Stomach (tissue), 9 donors: Measurements from ENCODE around the gene IP6K3. TPM values are rescaled to one million over a fixed set of nuclear protein-coding genes. Genes with fewer than 3 reads are reported as not detected.
A peak's percentile ranks its signal among the peaks of the same experiment; 100 is the strongest.

ENCODE experiments used
- DNase-seq, 2 donors: peaks; one replicate each; pipeline versions ENCODE4 v3.0.0 to v3.0.0-alpha.2; 2013 to 2019
- H3K27ac ChIP-seq, 5 donors: fragments of 200-600 bp in 4 of 5; sonication (generic) in 4 of 5; one replicate each; pipeline ENCODE4 v1.5.1; 2013 to 2019; ENCODE audit warnings: mild to moderate bottlenecking in 1 of 5, moderate library complexity in 1 of 5
- H3K27me3 ChIP-seq, 3 donors: fragments of 200-600 bp; sonication (generic); one replicate each; pipeline ENCODE4 v1.5.1; 2017 to 2019; ENCODE audit warnings: mixed run types in 1 of 3
- H3K36me3 ChIP-seq, 4 donors: fragments of 200-600 bp; sonication (generic); 1 replicate in 3 of 4; 2 replicates in 1 of 4; pipeline ENCODE4 v1.5.1; 2016 to 2019
- H3K4me1 ChIP-seq, 4 donors: fragments of 200-600 bp; sonication (generic); one replicate each; pipeline ENCODE4 v1.5.1; 2016 to 2019
- H3K4me3 ChIP-seq, 4 donors: fragments of 200-600 bp; sonication (generic) in 3 of 4; one replicate each; pipeline ENCODE4 v1.5.1; 2016 to 2019; ENCODE audit warnings: mild to moderate bottlenecking in 1 of 4
- H3K9me3 ChIP-seq, 4 donors: fragments of 200-600 bp; sonication (generic); one replicate each; pipeline ENCODE4 v1.5.1; 2016 to 2019
- CTCF ChIP-seq, 7 experiments: fragments of 450-650 bp in 4 of 7; fragments of 200-600 bp in 3 of 7; sonication (generic) in 3 of 7; IDR thresholded peaks; one replicate each; pipeline ENCODE4 v1.5.1; 2016 to 2019; ENCODE audit warnings: antibody characterized with exemption in 7 of 7, control low read depth in 2 of 7, mild to moderate bottlenecking in 1 of 7
- EP300 ChIP-seq: sonication (generic); formaldehyde crosslinking; IDR thresholded peaks from one replicate; pipeline ENCODE4 v1.6.1; 2017; ENCODE audit warnings: antibody characterized with exemption
- POLR2A ChIP-seq, 4 donors: fragments of 450-650 bp; IDR thresholded peaks; one replicate each; pipeline ENCODE4 v1.6.1; 2016; ENCODE audit warnings: antibody characterized with exemption in 4 of 4, control low read depth in 2 of 4, mild to moderate bottlenecking in 1 of 4, moderate library complexity in 1 of 4
- POLR2AphosphoS5 ChIP-seq, 3 donors: sonication (generic); formaldehyde crosslinking; IDR thresholded peaks; one replicate each; pipeline ENCODE4 v1.6.1; 2016; ENCODE audit warnings: antibody characterized with exemption in 3 of 3
- WGBS, 5 donors: extraction: QIAGEN DNeasy Blood & Tissue Kit in 3 of 5; methylation state at CpG; one replicate each; pipeline versions ENCODE4 v1.1.5 to v1.1.7; 2013 to 2018; 5-methylcytosine and 5-hydroxymethylcytosine counted together
- intact Hi-C: fragments of 100-400 bp; cut with DNase I; formaldehyde crosslinking; loops from one replicate; pipeline ENCODE4 v1.15.1; 2023; ENCODE audit warnings: low total_unique reads
- polyA plus RNA-seq, 3 donors: library from polyadenylated mRNA; stranded (reverse); fragments of 200-250 nt; gene quantifications; one replicate each; pipeline ENCODE4 v1.2.3, GENCODE V29; 2013
- total RNA-seq, 5 donors: library from RNA; depleted of rRNA; stranded (reverse); fragments of >200 nt; gene quantifications; one replicate each; pipeline versions ENCODE4 v1.1.0 to v1.2.3, GENCODE V29; 2014 to 2016
- donor health status: healthy with polysubstance abuse.
- donor health status: Bipolar disorder and iron deficiency.
- donor health status: healthy.

Gene IP6K3
- total and polyA plus RNA-seq, 8 donors, result 0.58 to 73.5 (median 1.9) TPM; not detected in 2

GRCh38 chr6:33750244-33750991 is 3.7 kb upstream of the IP6K3 start:
- peaks cover 0 to 15% (median 6%) of the 10 kb centered on the region in 4 donors for H3K4me1 ChIP-seq
- H3K4me3 ChIP-seq, result no peak overlapping the region
- peaks cover 0 to 10% (median 0%) of the 10 kb centered on the region in 3 donors for H3K27me3 ChIP-seq
- H3K9me3 ChIP-seq, result no peaks in the 10 kb centered on the region
- no peak for TF ChIP-seq CTCF (IDR thresholded peaks at IDR 0.05)
- TF ChIP-seq POLR2AphosphoS5 (IDR thresholded peaks at IDR 0.05), result peak in 1 of 3 donors; percentile 15
- intact Hi-C loops, result no loop called here
- peak overlapping the region in 1 of 5 donors; percentile 28 for H3K27ac ChIP-seq
- no peak for DNase-seq
- H3K36me3 ChIP-seq, result no peaks in the 10 kb centered on the region
- 49 to 74% (median 59%) methylated on average over 10 to 11 of the region's 11 CpGs for WGBS, 5 donors

- H3K27ac ChIP-seq, result no peak overlapping the region
- H3K36me3 ChIP-seq, result no peaks in the 10 kb centered on the region
- WGBS, 5 donors, result 70 to 90% (median 81%) methylated on average over 7 of the region's 7 CpGs
- H3K9me3 ChIP-seq, result no peaks in the 10 kb centered on the region
- peaks cover 0 to 10% (median 0%) of the 10 kb centered on the region in 3 donors for H3K27me3 ChIP-seq
- no peak for TF ChIP-seq CTCF (IDR thresholded peaks at IDR 0.05)
- TF ChIP-seq POLR2AphosphoS5 (IDR thresholded peaks at IDR 0.05), result no peak
- no peak for TF ChIP-seq EP300
- no peak for TF ChIP-seq POLR2A (IDR thresholded peaks at IDR 0.05)
- H3K4me1 ChIP-seq, result peaks cover 0 to 19% (median 7%) of the 10 kb centered on the region in 4 donors
- no peak for DNase-seq
- intact Hi-C loops, result no loop called here
- H3K4me3 ChIP-seq, result no peak overlapping the region
Measured at GRCh38 chr6:33749401-33749800, 2.7 kb upstream of the IP6K3 start.

GRCh38 chr6:33748841-33749240 is 2.1 kb upstream of the IP6K3 start:
- no peak overlapping the region for H3K4me3 ChIP-seq
- TF ChIP-seq EP300 (no peak), POLR2AphosphoS5 (IDR thresholded peaks at IDR 0.05) (no peak), POLR2A (IDR thresholded peaks at IDR 0.05) (no peak)
- H3K36me3 ChIP-seq, result no peaks in the 10 kb centered on the region
- WGBS, 5 donors, result 73 to 90% (median 83%) methylated on average over 4 of the region's 4 CpGs
- H3K9me3 ChIP-seq, result no peaks in the 10 kb centered on the region
- peaks cover 0 to 10% (median 0%) of the 10 kb centered on the region in 3 donors for H3K27me3 ChIP-seq
- H3K27ac ChIP-seq, result no peak overlapping the region
- intact Hi-C loops, result no loop called here
- DNase-seq, result no peak
- H3K4me1 ChIP-seq, result peaks cover 0 to 25% (median 10%) of the 10 kb centered on the region in 4 donors

GRCh38 chr6:33747823-33748222 is 1.1 kb upstream of the IP6K3 start:
- DNase-seq, result no peak
- Histone ChIP-seq H3K27ac (peak overlapping the region in 1 of 5 donors; percentile 61), H3K4me3 (no peak overlapping the region), H3K4me1 (peaks cover 0 to 27% (median 10%) of the 10 kb centered on the region in 4 donors), H3K9me3 (no peaks in the 10 kb centered on the region), H3K36me3 (no peaks in the 10 kb centered on the region), H3K27me3 (peaks cover 0 to 10% (median 0%) of the 10 kb centered on the region in 3 donors)
- intact Hi-C loops, result no loop called here
- 73 to 92% (median 88%) methylated on average over 5 of the region's 5 CpGs for WGBS, 5 donors
- no peak for TF ChIP-seq CTCF (IDR thresholded peaks at IDR 0.05)
- no peak for TF ChIP-seq POLR2A (IDR thresholded peaks at IDR 0.05)
- TF ChIP-seq EP300, result no peak
- no peak for TF ChIP-seq POLR2AphosphoS5 (IDR thresholded peaks at IDR 0.05)
